ENCODE data around the gene TEX264.

The TEX264 gene

GRCh38 chr3:51691949-51692348, 20.9 kb downstream of the TEX264 start:
- no peak for DNase-seq (ENCODE audit: insufficient read length, low spot score)
- FAIRE-seq = no peak

- FAIRE-seq = no peak
- DNase-seq (ENCODE audit: insufficient read length, low spot score) = no peak
These were observed 21.9 kb downstream of the TEX264 start for GRCh38 chr3:51692980-51693395.

GRCh38 chr3:51696954-51697353, 25.9 kb downstream of the TEX264 start:
- FAIRE-seq (no peak), DNase-seq (ENCODE audit: insufficient read length, low spot score) (no peak)

GRCh38 chr3:51698209-51698608, 27.2 kb downstream of the TEX264 start:
- no peak for FAIRE-seq

GRCh38 chr3:51700403-51700802, 29.4 kb downstream of the TEX264 start:
- DNase-seq (ENCODE audit: insufficient read length, low spot score) = no peak
- FAIRE-seq = no peak

More at GRCh38 chr3:51698209-51698608, 27.2 kb downstream of the TEX264 start:
- DNase-seq (ENCODE audit: insufficient read length, low spot score) = no peak

GRCh38 chr3:51702156-51702555, 31.1 kb downstream of the TEX264 start:
- no peak for DNase-seq (ENCODE audit: insufficient read length, low spot score)
- no peak for FAIRE-seq

GRCh38 chr3:51703068-51703760, 32.2 kb downstream of the TEX264 start:
- FAIRE-seq (no peak), DNase-seq (ENCODE audit: insufficient read length, low spot score) (no peak)

- FAIRE-seq (no peak), DNase-seq (ENCODE audit: insufficient read length, low spot score) (no peak)
These were observed 32.9 kb downstream of the TEX264 start for GRCh38 chr3:51703761-51704510.

GRCh38 chr3:51704511-51704950, 33.5 kb downstream of the TEX264 start:
- FAIRE-seq = no peak
- DNase-seq (ENCODE audit: insufficient read length, low spot score) = no peak

GRCh38 chr3:51705276-51706020, 34.4 kb downstream of the TEX264 start:
- no peak for DNase-seq (ENCODE audit: insufficient read length, low spot score)
- FAIRE-seq = no peak

GRCh38 chr3:51706021-51706485, 35.0 kb downstream of the TEX264 start:
- DNase-seq (ENCODE audit: insufficient read length, low spot score) (no peak), FAIRE-seq (no peak)

- no peak for FAIRE-seq
- no peak for DNase-seq (ENCODE audit: insufficient read length, low spot score)
These were observed 36.0 kb downstream of the TEX264 start, which contains the start of gene GRM2 for GRCh38 chr3:51706788-51707731. TSS of gene GRM2 (plus strand) at chr3:51707068. CDS start at chr3:51708984, 1,916 bp downstream.

GRCh38 chr3:51708216-51708845, 37.3 kb downstream of the TEX264 start:
- DNase-seq (ENCODE audit: insufficient read length, low spot score) (no peak), FAIRE-seq (no peak)

GRCh38 chr3:51709004-51709420, 38.0 kb downstream of the TEX264 start:
- FAIRE-seq (no peak), DNase-seq (ENCODE audit: insufficient read length, low spot score) (no peak)

- FAIRE-seq = no peak
- DNase-seq (ENCODE audit: insufficient read length, low spot score) = no peak
These were observed 38.6 kb downstream of the TEX264 start for GRCh38 chr3:51709675-51710074.

- DNase-seq (ENCODE audit: insufficient read length, low spot score) (no peak), FAIRE-seq (no peak)
These were observed 39.7 kb downstream of the TEX264 start for GRCh38 chr3:51710631-51711351.

- DNase-seq (ENCODE audit: insufficient read length, low spot score) = peak; percentile 1
- FAIRE-seq = no peak
These were observed 40.4 kb downstream of the TEX264 start for GRCh38 chr3:51711352-51712037.

GRCh38 chr3:51712038-51712420, 41.0 kb downstream of the TEX264 start:
- no peak for FAIRE-seq
- DNase-seq (ENCODE audit: insufficient read length, low spot score) = peak; percentile 2

Measured in GM19239 (cell line).